Measurements from ENCODE around the gene TMEM229B. TPM values are rescaled to one million over a fixed set of nuclear protein-coding genes. Genes with fewer than 3 reads are reported as not detected.
"Not testable (repeated sequence)": the region's sequence is repeated elsewhere in the genome, so short reads cannot be mapped to it uniquely, and the experiment has no call there.

TMEM229B gene
- polyA plus RNA-seq, 1 of the 3 experiments (the other 2 are of a cell fraction), result 0.16 TPM

- WGBS (ENCODE audit: low lambda C conversion rate), result 53% methylated on average over 4 of the region's 6 CpGs
- CTCF ChIA-PET, result interaction anchor here (1.4 kb wide), 1 partner anchor 15 kb away, joined by 3 read pairs; no protein-coding TSS in a partner anchor
Measured at GRCh38 chr14:67451667-67452066, 36.9 kb downstream of the TMEM229B start.

GRCh38 chr14:67449096-67449495 is 39.4 kb downstream of the TMEM229B start:
- TF ChIP-seq GABPA (IDR thresholded peaks at IDR 0.05; ENCODE audit: low read depth) (no peak), POLR2AphosphoS5 (IDR thresholded peaks at IDR 0.05; ENCODE audit: low read depth, low read length) (no peak), EZH2phosphoT487 (IDR thresholded peaks at IDR 0.05; ENCODE audit: borderline replicate concordance, low read depth) (no peak), NRF1 (IDR thresholded peaks at IDR 0.05; ENCODE audit: low read depth, low read length) (no peak)
- no peak overlapping the region for H3K4me3 ChIP-seq (ENCODE audit: low read depth in 2 of 2, low read length in 1 of 2)
- no peaks in the 10 kb centered on the region for H3F3A ChIP-seq (replicated peaks; ENCODE audit: insufficient read depth)
- no peaks in the 10 kb centered on the region for H3K27me3 ChIP-seq (ENCODE audit: insufficient read depth)
- DNase-seq, result no peak
- no peak overlapping the region for H3K27ac ChIP-seq (ENCODE audit: low read depth in 2 of 2, low read length in 1 of 2)
- H3K9me2 ChIP-seq, result no peaks in the 10 kb centered on the region
- H3K79me2 ChIP-seq (ENCODE audit: insufficient read depth), result no peaks in the 10 kb centered on the region
- no peak overlapping the region for H3K4me2 ChIP-seq
- no peaks in the 10 kb centered on the region for H3K9me3 ChIP-seq
- CTCF ChIA-PET, result interaction anchor here (2.9 to 6.7 kb wide), 2 partner anchors 22 to 122 kb away, joined by 14 to 37 read pairs; no protein-coding TSS in a partner anchor
- POLR2A ChIA-PET, result no interaction called here
- peaks cover 3 to 6% of the 10 kb centered on the region in 2 experiments; a peak in 2 of 4 replicates for H3K4me1 ChIP-seq (ENCODE audit: control insufficient read depth in 1 of 2, insufficient read depth in 2 of 2, low read depth in 1 of 2, low read length in 1 of 2)
- no peaks in the 10 kb centered on the region for H4K20me1 ChIP-seq (ENCODE audit: insufficient read depth)
- 44% methylated on average over 2 of the region's 2 CpGs for WGBS (ENCODE audit: low lambda C conversion rate)
- H2AFZ ChIP-seq (ENCODE audit: low read depth), result no peak overlapping the region
- no peaks in the 10 kb centered on the region for H3K36me3 ChIP-seq (replicated peaks in 1 of 2; ENCODE audit: control insufficient read depth in 1 of 2, insufficient read depth in 2 of 2, low read length in 1 of 2)
- no peak overlapping the region for H3K9ac ChIP-seq

More at GRCh38 chr14:67451667-67452066, 36.9 kb downstream of the TMEM229B start:
- H3K27ac ChIP-seq (ENCODE audit: low read depth in 2 of 2, low read length in 1 of 2); H3K9me3 ChIP-seq; DNase-seq; H3K9me2 ChIP-seq; H3K9ac ChIP-seq; H3K4me3 ChIP-seq (ENCODE audit: low read depth in 2 of 2, low read length in 1 of 2); H2AFZ ChIP-seq (ENCODE audit: low read depth); H3K36me3 ChIP-seq (replicated peaks in 1 of 2; ENCODE audit: control insufficient read depth in 1 of 2, insufficient read depth in 2 of 2, low read length in 1 of 2); H3K27me3 ChIP-seq (ENCODE audit: insufficient read depth); POLR2A ChIA-PET; H3K4me2 ChIP-seq; H3F3A ChIP-seq (replicated peaks; ENCODE audit: insufficient read depth); H4K20me1 ChIP-seq (ENCODE audit: insufficient read depth); H3K4me1 ChIP-seq (ENCODE audit: control insufficient read depth in 1 of 2, insufficient read depth in 2 of 2, low read depth in 1 of 2, low read length in 1 of 2); H3K79me2 ChIP-seq (ENCODE audit: insufficient read depth): not testable (repeated sequence)

GRCh38 chr14:67447033-67447381 is 41.5 kb downstream of the TMEM229B start:
- H2AFZ ChIP-seq (ENCODE audit: low read depth), result no peak overlapping the region
- no peak overlapping the region for H3K4me2 ChIP-seq
- no peaks in the 10 kb centered on the region for H3K9me2 ChIP-seq
- no peaks in the 10 kb centered on the region for H3K27me3 ChIP-seq (ENCODE audit: insufficient read depth)
- TF ChIP-seq REST (IDR thresholded peaks at IDR 0.05; ENCODE audit: low read depth, low read length) (no peak), NRF1 (IDR thresholded peaks at IDR 0.05; ENCODE audit: low read depth, low read length) (no peak), TEAD4 (IDR thresholded peaks at IDR 0.05; ENCODE audit: borderline replicate concordance, insufficient read depth) (no peak), RAD21 (IDR thresholded peaks at IDR 0.05; ENCODE audit: low read length) (no peak)
- no peaks in the 10 kb centered on the region for H3K9me3 ChIP-seq
- no peaks in the 10 kb centered on the region for H3K36me3 ChIP-seq (replicated peaks in 1 of 2; ENCODE audit: control insufficient read depth in 1 of 2, insufficient read depth in 2 of 2, low read length in 1 of 2)
- ChIA-PET POLR2A (no interaction called here), CTCF (interaction anchor here (1.0 to 6.7 kb wide), 6 partner anchors 11 to 257 kb away, joined by 3 to 37 read pairs (median 5); no protein-coding TSS in a partner anchor)
- no peak overlapping the region for H3K9ac ChIP-seq
- H3K4me1 ChIP-seq (ENCODE audit: control insufficient read depth in 1 of 2, insufficient read depth in 2 of 2, low read depth in 1 of 2, low read length in 1 of 2), result peaks cover 3 to 6% of the 10 kb centered on the region in 2 experiments; a peak in 2 of 4 replicates
- H3F3A ChIP-seq (replicated peaks; ENCODE audit: insufficient read depth), result no peaks in the 10 kb centered on the region
- no peaks in the 10 kb centered on the region for H4K20me1 ChIP-seq (ENCODE audit: insufficient read depth)
- no peak overlapping the region for H3K4me3 ChIP-seq (ENCODE audit: low read depth in 2 of 2, low read length in 1 of 2)
- no peak overlapping the region for H3K27ac ChIP-seq (ENCODE audit: low read depth in 2 of 2, low read length in 1 of 2)
- no peak for DNase-seq
- no peaks in the 10 kb centered on the region for H3K79me2 ChIP-seq (ENCODE audit: insufficient read depth)
- 67% methylated on average over 1 of the region's 1 CpG for WGBS (ENCODE audit: low lambda C conversion rate)

Measured in SK-N-SH (cell line).